ENCODE data around the gene SLC35A4.
"Not testable (repeated sequence)": the region's sequence is repeated elsewhere in the genome, so short reads cannot be mapped to it uniquely, and the experiment has no call there.

Gene SLC35A4

GRCh38 chr5:140576776-140577201, 12.2 kb downstream of the SLC35A4 start:
- DNase-seq (ENCODE audit: low read depth in 2 of 2) = peak; percentile 36 to 37
- no peak overlapping the region for H3K4me3 ChIP-seq (replicated peaks in 1 of 2; ENCODE audit: low read depth in 2 of 2, low read length in 2 of 2)
- TF ChIP-seq CTCF (IDR thresholded peaks at IDR 0.05; ENCODE audit: low read depth, low read length) = no peak

- DNase-seq (ENCODE audit: low read depth in 2 of 2); H3K4me3 ChIP-seq (replicated peaks in 1 of 2; ENCODE audit: low read depth in 2 of 2, low read length in 2 of 2): not testable (repeated sequence)
Measured at GRCh38 chr5:140579188-140579747, 14.6 kb downstream of the SLC35A4 start.

- H3K4me3 ChIP-seq (replicated peaks in 1 of 2; ENCODE audit: low read depth in 2 of 2, low read length in 2 of 2) = no peak overlapping the region
- no peak for DNase-seq (ENCODE audit: low read depth in 2 of 2)
- TF ChIP-seq CTCF (IDR thresholded peaks at IDR 0.05; ENCODE audit: low read depth, low read length) = no peak
Measured at GRCh38 chr5:140587495-140587894, 22.9 kb downstream of the SLC35A4 start.

- peak; percentile 58 to 60 for DNase-seq (ENCODE audit: low read depth in 2 of 2)
- no peak for TF ChIP-seq CTCF (IDR thresholded peaks at IDR 0.05; ENCODE audit: low read depth, low read length)
- no peak overlapping the region for H3K4me3 ChIP-seq (replicated peaks in 1 of 2; ENCODE audit: low read depth in 2 of 2, low read length in 2 of 2)
Measured at GRCh38 chr5:140588311-140589070, 23.9 kb downstream of the SLC35A4 start.

GRCh38 chr5:140590861-140591260, 26.2 kb downstream of the SLC35A4 start:
- no peak for DNase-seq (ENCODE audit: low read depth in 2 of 2)
- no peak overlapping the region for H3K4me3 ChIP-seq (replicated peaks in 1 of 2; ENCODE audit: low read depth in 2 of 2, low read length in 2 of 2)
- no peak for TF ChIP-seq CTCF (IDR thresholded peaks at IDR 0.05; ENCODE audit: low read depth, low read length)

- peak; percentile 53 to 73 for DNase-seq (ENCODE audit: low read depth in 2 of 2)
- no peak for TF ChIP-seq CTCF (IDR thresholded peaks at IDR 0.05; ENCODE audit: low read depth, low read length)
- no peak overlapping the region for H3K4me3 ChIP-seq (replicated peaks in 1 of 2; ENCODE audit: low read depth in 2 of 2, low read length in 2 of 2)
Measured at GRCh38 chr5:140591747-140592372, 27.2 kb downstream of the SLC35A4 start.

GRCh38 chr5:140593070-140593469, 28.4 kb downstream of the SLC35A4 start:
- H3K4me3 ChIP-seq (replicated peaks in 1 of 2; ENCODE audit: low read depth in 2 of 2, low read length in 2 of 2); DNase-seq (ENCODE audit: low read depth in 2 of 2): not testable (repeated sequence)
